ENCODE results near the gene KANSL1.

- TF ChIP-seq CTCF (conservative IDR thresholded peaks at IDR 0.05 in 1 of 2, IDR thresholded peaks at IDR 0.05 in 1 of 2; ENCODE audit: low read depth in 1 of 2, low read length in 2 of 2) (no peak), EZH2 (IDR thresholded peaks at IDR 0.05; ENCODE audit: low read length, missing control alignments) (no peak)
Measured at GRCh38 chr17:46192189-46192438, 1.1 kb downstream of the KANSL1 start.

All from fibroblast of lung (primary cell).